ENCODE measurements around the gene CCDC186. TPM values are rescaled to one million over a fixed set of nuclear protein-coding genes. Genes with fewer than 3 reads are reported as not detected.

The CCDC186 gene
- 5.9 and 15.6 TPM in 2 replicates for total RNA-seq (2014; rRNA removed; shearing (Covaris generic))

DNA sequence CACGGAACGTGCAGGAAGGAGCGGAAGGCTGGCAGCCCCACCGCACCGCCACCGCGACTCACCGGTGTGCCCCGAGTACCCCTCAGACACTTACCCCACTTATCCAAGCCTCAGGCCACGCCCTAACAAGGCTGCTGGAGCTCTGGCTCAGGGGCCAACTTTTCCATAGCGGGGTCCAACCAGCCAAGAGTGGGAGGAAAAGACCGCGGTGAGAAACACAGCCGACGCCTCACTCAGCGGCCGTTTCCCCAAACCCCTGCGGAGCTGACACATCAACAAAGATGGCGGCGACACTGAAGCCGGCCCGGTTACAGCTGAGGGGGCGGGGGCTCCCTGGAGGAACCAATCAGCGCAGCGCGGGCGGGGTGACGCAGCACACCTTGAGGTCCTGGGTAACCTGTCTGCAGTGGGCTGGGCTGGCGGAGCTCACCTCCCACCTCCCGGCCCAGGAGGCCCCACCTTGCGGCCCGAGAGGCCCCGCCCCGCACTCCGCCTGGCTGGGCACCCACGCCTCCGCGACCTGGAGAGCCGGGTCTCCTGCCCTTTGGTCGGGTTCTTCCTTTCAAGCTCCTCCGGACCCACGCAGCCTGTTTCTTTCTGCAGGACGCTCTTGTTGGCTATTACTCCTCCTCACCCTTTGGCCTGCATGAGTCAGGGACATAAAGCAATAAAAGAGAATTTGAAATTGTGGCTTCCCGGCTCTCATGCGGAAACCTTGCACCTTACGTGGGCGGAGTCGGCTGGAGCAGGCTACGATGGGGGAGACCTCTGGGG lies at the start of gene CCDC186:
CCDC186 (minus strand) TSS at position 283 of the 774 bp plus-strand sequence. CDS start 10,935 bp downstream, outside the sequence.
- peak within 1 kb of the TSS; percentile 86 for H3K4me3 ChIP-seq (ENCODE audit: insufficient read depth, low read depth, low read length)
- peaks cover 2% of the 10 kb centered on the region; the same call in 1 of the 2 replicates for H3K27me3 ChIP-seq (ENCODE audit: control insufficient read depth, insufficient read depth, low read length)
- H3K36me3 ChIP-seq (replicated peaks; ENCODE audit: control insufficient read depth, insufficient read depth, low read length): no peaks in the 10 kb centered on the region; the same call in 1 of the 2 replicates
- peak; percentile 97 for DNase-seq

DNA sequence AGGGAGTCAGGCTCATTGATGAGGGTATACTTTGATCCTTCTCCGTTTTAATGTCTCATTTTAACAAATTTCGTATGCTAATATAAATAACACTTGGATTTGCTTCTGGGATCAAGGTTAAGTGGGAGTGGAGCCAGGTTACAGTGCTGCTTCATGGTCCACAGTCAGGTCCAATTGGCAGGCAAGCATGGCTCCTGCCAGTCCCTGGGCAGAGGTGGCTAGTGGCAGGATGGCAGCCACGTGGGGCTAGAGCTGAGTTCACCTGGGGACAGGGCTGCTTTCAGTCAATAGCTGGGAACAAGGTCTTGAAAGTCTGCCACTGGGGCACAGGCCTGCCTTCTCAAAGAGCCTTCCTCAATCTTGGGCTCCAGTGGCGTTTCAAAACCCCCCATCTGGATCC lies 49.1 kb upstream of the CCDC186 start:
- no peaks in the 10 kb centered on the region for H3K27me3 ChIP-seq (ENCODE audit: control insufficient read depth, insufficient read depth, low read length)
- H3K4me3 ChIP-seq (ENCODE audit: insufficient read depth, low read depth, low read length): no peak overlapping the region
- no peaks in the 10 kb centered on the region for H3K36me3 ChIP-seq (replicated peaks; ENCODE audit: control insufficient read depth, insufficient read depth, low read length)
- DNase-seq: no peak

DNA sequence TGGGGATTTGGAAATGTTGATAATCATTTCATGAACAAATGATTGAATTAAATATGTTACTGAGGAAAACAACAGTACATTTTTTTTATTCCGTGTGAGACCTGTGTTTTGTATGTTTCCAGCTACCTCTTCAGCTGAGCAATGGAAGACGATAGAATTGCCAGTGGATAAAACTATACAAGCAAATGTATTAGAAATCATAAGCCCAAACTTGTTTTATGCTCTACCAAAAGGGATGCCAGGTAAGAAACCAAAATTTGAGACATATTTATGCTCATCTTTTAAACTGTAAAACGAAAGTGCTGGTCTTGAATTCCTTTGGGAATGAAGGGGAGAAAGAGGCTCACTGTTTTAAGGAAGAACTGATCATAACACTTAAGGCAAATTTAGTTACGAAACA lies 47.2 kb upstream of the CCDC186 start:
- Histone ChIP-seq H3K27me3 (ENCODE audit: control insufficient read depth, insufficient read depth, low read length) (no peaks in the 10 kb centered on the region), H3K4me3 (ENCODE audit: insufficient read depth, low read depth, low read length) (no peak overlapping the region), H3K36me3 (replicated peaks; ENCODE audit: control insufficient read depth, insufficient read depth, low read length) (no peaks in the 10 kb centered on the region)
- DNase-seq: no peak

DNA sequence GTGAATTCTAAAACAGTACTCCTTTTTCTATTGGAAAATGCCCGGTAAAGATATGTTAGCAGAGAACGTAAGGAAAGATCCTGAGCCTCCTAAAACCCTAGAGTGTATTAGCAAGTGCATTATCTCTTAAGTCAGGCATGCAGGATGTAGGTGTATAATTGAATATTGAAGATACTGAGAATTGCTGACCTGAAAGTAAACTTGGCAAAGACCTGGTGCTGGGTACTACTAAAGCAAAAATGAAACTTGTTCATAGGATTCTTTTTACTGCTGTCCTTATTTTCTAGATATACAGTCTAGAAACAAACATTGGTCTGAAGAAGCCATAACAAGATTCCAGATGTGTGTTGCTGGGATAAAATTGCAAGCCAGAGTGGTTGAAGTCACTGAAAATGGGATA lies 46.3 kb upstream of the CCDC186 start:
- no peaks in the 10 kb centered on the region for H3K36me3 ChIP-seq (replicated peaks; ENCODE audit: control insufficient read depth, insufficient read depth, low read length)
- no peak for DNase-seq
- no peak overlapping the region for H3K4me3 ChIP-seq (ENCODE audit: insufficient read depth, low read depth, low read length)
- H3K27me3 ChIP-seq (ENCODE audit: control insufficient read depth, insufficient read depth, low read length): no peaks in the 10 kb centered on the region

DNA sequence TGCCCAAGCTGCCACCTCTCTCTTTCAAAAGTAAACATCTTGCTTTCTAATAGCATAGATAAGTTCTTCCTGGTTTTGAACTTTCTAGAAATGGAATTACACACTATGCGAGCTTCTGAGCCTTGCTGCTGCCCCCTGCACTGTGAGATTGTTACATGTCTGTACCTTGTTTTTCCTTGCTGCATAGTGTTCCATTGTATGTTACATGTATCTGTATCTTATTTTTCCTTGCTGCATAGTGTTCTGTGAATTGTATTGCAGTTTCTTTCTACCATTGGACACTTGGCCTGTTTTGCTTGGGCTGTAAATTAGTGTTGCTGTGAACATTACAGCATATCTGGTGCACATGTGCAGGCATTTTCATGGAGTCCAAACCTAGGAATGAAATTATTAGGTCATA lies 41.0 kb upstream of the CCDC186 start:
- Histone ChIP-seq H3K4me3 (ENCODE audit: insufficient read depth, low read depth, low read length) (no peak overlapping the region), H3K27me3 (ENCODE audit: control insufficient read depth, insufficient read depth, low read length) (no peaks in the 10 kb centered on the region), H3K36me3 (replicated peaks; ENCODE audit: control insufficient read depth, insufficient read depth, low read length) (no peaks in the 10 kb centered on the region)
- no peak for DNase-seq

DNA sequence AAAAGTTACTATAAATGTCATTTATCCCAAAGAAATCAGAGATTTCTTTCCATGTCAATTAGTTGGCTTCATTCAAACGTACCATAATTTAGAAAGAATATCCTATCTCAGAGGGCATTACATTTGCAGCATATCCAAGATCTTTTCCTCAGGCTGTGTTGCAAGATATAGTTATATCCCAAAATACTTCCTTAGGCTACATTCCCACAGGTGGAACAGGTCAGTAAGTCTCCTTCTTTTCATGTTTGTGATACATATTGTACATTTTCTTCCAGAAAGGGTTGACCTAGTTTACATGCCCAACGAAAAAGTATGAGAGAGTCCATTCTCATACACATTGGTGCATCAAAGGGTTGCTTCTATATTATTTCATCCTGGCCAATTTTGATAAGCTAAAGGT lies 38.1 kb upstream of the CCDC186 start:
- Histone ChIP-seq H3K27me3 (ENCODE audit: control insufficient read depth, insufficient read depth, low read length) (no peaks in the 10 kb centered on the region), H3K4me3 (ENCODE audit: insufficient read depth, low read depth, low read length) (no peak overlapping the region), H3K36me3 (replicated peaks; ENCODE audit: control insufficient read depth, insufficient read depth, low read length) (no peaks in the 10 kb centered on the region)
- no peak for DNase-seq

DNA sequence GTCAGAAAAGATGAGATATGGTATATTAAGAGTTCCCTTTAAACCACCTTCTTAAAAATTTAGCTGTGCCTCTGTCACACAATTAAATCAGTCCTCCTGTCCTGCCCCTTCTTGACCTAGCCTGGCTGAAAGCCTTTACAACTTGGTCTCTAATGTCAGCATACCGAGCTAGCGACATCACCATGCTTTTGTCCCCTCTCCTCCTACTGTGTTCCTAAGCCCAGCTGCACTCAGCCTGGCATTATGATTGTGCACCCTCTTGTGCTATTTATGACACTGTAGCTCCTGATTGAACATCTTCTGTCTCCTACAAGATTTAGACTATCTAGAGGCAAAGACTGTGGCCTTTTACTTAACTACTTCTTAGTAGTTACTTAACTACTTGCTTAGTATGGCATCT lies 34.3 kb upstream of the CCDC186 start:
- Histone ChIP-seq H3K4me3 (ENCODE audit: insufficient read depth, low read depth, low read length) (no peak overlapping the region), H3K36me3 (replicated peaks; ENCODE audit: control insufficient read depth, insufficient read depth, low read length) (no peaks in the 10 kb centered on the region), H3K27me3 (ENCODE audit: control insufficient read depth, insufficient read depth, low read length) (no peaks in the 10 kb centered on the region)
- no peak for DNase-seq

DNA sequence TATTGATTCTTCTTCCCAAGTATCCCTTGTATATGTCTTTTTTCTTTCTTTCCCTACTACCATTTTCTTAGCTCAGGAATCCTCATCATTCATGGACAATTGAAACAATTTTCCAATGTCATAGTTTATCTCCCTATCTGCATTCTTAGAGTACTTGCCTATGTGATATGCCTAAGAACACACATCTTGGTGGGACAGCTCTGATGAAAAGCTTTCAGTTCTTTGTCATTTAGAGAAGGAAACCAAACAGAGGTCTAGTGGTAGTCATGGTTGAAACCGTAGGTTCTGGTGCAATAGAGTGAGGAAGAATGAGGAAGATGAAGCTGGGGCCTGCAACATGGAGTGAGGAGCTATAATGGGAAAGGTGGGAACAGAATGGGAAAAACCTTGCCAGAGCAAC lies 33.3 kb upstream of the CCDC186 start:
- DNase-seq: no peak
- Histone ChIP-seq H3K27me3 (ENCODE audit: control insufficient read depth, insufficient read depth, low read length) (no peaks in the 10 kb centered on the region), H3K4me3 (ENCODE audit: insufficient read depth, low read depth, low read length) (no peak overlapping the region), H3K36me3 (replicated peaks; ENCODE audit: control insufficient read depth, insufficient read depth, low read length) (no peaks in the 10 kb centered on the region)

DNA sequence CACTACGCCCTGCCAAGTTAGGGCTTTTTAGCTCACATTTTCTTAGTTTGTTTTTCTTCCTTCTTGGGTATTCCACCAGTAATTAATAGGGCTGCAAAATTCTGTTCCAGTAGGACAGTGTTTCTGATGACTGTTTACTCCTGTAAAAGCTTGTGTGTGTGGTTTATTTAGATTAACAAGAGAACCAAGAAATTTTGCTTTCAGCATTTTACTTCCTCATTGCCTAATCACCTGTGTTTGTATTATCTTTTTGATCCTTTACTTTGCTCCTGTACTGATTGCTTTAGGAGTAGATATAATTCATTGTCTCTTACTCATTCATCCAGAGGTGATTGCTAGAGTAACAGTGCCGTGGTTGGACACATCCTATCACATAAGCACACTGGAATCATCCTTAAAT lies 32.9 kb upstream of the CCDC186 start:
- no peaks in the 10 kb centered on the region for H3K36me3 ChIP-seq (replicated peaks; ENCODE audit: control insufficient read depth, insufficient read depth, low read length)
- H3K27me3 ChIP-seq (ENCODE audit: control insufficient read depth, insufficient read depth, low read length): no peaks in the 10 kb centered on the region
- no peak overlapping the region for H3K4me3 ChIP-seq (ENCODE audit: insufficient read depth, low read depth, low read length)
- no peak for DNase-seq

DNA sequence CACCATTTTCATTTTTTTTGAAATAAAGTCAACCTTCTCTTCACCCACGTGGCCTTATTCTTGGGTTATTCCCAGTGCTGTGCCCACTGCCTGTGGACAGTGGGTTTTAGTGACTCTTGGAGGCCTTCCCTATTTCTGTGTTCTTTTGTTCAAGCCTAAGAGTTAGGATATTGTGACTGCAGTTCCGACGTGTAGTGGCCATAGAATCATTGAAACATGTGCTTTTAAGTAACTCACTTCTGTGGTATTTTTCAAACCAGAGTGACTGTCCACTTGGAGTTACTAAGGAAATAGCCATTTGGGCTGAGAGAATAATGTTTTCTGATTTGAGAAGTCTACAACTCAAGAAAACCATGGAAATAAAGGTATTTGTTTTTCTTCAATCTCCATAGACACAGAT lies 28.8 kb upstream of the CCDC186 start:
- DNase-seq: no peak
- Histone ChIP-seq H3K27me3 (ENCODE audit: control insufficient read depth, insufficient read depth, low read length) (no peaks in the 10 kb centered on the region), H3K4me3 (ENCODE audit: insufficient read depth, low read depth, low read length) (no peak overlapping the region), H3K36me3 (replicated peaks; ENCODE audit: control insufficient read depth, insufficient read depth, low read length) (no peaks in the 10 kb centered on the region)

DNA sequence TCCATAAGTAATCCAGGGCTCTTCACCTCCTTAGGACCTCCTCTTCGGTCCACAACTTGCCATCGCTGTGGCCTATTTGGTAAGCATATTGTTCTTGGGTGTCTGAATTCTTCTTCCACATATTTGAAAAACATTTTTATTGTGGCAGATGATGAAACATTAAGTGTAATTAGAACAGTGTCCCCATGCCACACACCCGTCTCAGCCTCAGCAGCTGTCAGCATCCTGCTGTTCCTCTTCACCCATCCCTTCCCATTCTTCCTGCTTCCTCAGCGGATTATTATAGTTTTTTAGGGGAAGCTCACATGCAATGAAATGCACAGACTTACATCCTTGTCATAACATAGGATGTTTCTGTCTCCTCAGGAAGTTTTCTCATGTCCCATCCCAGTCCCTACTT lies 25.2 kb upstream of the CCDC186 start:
- no peak for DNase-seq
- Histone ChIP-seq H3K4me3 (ENCODE audit: insufficient read depth, low read depth, low read length) (no peak overlapping the region), H3K27me3 (ENCODE audit: control insufficient read depth, insufficient read depth, low read length) (no peaks in the 10 kb centered on the region), H3K36me3 (replicated peaks; ENCODE audit: control insufficient read depth, insufficient read depth, low read length) (no peaks in the 10 kb centered on the region)

DNA sequence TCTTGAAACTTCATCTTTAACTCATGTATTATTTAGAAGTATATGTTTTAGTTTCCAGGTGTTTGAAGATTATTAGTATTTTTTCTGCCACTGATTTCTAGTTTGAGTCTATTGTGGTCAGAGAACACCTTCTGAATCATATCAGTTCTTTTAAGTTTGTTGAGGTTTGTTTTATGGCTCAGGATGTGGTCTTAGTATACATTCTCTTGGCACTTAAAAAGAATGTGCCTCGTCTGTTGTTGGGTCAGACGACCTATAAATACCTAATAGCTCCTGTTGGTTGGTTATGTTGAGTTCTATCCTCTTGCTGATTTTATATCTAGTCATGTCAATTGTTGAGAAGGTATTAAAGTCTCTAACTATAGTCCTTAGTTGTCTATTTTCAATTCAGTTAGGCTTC lies 21.1 kb upstream of the CCDC186 start:
- no peak for DNase-seq
- no peaks in the 10 kb centered on the region for H3K27me3 ChIP-seq (ENCODE audit: control insufficient read depth, insufficient read depth, low read length)
- no peaks in the 10 kb centered on the region for H3K36me3 ChIP-seq (replicated peaks; ENCODE audit: control insufficient read depth, insufficient read depth, low read length)
- no peak overlapping the region for H3K4me3 ChIP-seq (ENCODE audit: insufficient read depth, low read depth, low read length)

DNA sequence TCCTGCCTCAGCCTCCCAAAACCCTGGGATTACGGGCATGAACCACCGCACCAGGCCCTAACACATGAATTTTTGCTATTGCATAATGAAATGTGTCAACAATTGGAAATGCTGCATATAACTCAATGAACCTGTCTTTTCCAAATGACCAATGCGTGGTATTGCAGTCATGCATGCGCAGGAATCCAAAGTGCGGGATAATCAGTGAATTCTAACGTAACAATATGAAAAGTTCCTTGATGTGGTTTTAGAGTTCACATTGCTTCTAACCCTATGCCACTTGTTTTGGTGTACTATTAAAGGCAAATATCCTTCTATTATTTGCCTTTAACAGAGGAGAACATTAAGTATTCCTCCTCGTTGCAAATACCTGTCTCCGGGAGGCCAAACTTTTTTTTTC lies 15.7 kb upstream of the CCDC186 start:
- no peak for DNase-seq
- no peaks in the 10 kb centered on the region for H3K27me3 ChIP-seq (ENCODE audit: control insufficient read depth, insufficient read depth, low read length)
- H3K36me3 ChIP-seq (replicated peaks; ENCODE audit: control insufficient read depth, insufficient read depth, low read length): no peaks in the 10 kb centered on the region
- H3K4me3 ChIP-seq (ENCODE audit: insufficient read depth, low read depth, low read length): no peak overlapping the region

DNA sequence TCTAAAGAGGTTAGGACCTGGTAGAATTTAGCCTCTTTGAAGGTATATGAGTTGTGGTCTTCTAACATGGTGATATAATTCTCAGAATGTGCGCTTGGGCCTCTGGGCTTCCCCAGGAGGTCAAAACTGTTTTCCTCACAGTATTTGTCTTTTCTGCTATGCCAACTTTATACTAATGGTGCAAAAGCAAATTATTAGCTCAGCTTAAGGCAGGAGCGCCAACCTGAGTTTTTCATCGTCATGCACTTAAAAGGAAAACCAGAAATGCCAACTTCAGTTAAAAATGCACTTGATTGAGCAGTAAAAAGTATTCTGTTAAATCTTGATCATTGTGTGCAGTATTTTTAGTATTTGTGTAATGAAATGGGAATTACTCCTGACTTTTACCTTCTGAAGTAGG lies 14.9 kb upstream of the CCDC186 start:
- DNase-seq: no peak
- H3K36me3 ChIP-seq (replicated peaks; ENCODE audit: control insufficient read depth, insufficient read depth, low read length): no peaks in the 10 kb centered on the region
- H3K27me3 ChIP-seq (ENCODE audit: control insufficient read depth, insufficient read depth, low read length): no peaks in the 10 kb centered on the region
- no peak overlapping the region for H3K4me3 ChIP-seq (ENCODE audit: insufficient read depth, low read depth, low read length)

DNA sequence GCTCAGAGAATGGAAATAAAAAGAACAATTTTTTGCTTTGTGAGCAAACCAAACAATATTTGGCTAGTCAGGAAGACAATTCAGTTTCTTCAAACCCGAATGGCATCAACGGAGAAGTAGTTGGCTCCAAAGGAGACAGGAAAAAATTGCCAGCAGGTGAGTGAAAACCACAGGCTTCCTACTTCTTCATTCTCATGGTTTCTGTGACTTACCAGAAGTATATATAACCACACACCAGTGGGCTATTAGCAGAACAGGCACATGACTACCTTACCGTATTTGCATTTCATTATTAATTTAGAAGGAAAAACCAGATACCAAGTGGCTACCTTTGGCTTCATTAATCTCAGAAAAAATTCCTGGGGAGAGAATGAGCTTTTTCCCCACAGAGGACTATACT lies 14.0 kb upstream of the CCDC186 start:
- Histone ChIP-seq H3K36me3 (replicated peaks; ENCODE audit: control insufficient read depth, insufficient read depth, low read length) (no peaks in the 10 kb centered on the region), H3K4me3 (ENCODE audit: insufficient read depth, low read depth, low read length) (no peak overlapping the region), H3K27me3 (ENCODE audit: control insufficient read depth, insufficient read depth, low read length) (no peaks in the 10 kb centered on the region)
- no peak for DNase-seq

DNA sequence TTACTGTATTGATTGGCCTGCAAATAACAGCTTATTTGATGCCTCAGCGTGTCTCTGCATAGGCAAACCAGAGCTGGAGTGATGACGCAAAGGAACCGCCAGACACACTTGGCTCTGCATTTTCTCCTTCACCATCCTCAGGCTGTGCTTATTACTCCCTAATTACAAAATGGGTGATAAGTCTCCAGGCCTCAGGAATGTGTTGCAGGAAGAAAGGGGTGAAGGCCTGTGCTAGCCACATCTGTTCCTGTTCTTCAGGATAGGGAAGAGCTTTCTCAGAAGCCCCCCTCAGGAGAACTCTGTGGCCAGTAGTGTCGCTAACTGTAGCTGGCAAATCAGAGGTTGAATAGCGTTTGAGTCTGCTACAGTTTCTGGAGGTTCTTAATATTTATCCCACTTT lies 10.3 kb upstream of the CCDC186 start:
- DNase-seq: no peak
- H3K4me3 ChIP-seq (ENCODE audit: insufficient read depth, low read depth, low read length): no peak overlapping the region

More for the DNA sequence above, 10.3 kb upstream of the CCDC186 start:
- H3K36me3 ChIP-seq (replicated peaks; ENCODE audit: control insufficient read depth, insufficient read depth, low read length): no peaks in the 10 kb centered on the region
- no peaks in the 10 kb centered on the region for H3K27me3 ChIP-seq (ENCODE audit: control insufficient read depth, insufficient read depth, low read length)

Measured in H7 (cell line).